ENCODE measurements around the gene SLC17A5. TPM values are rescaled to one million over a fixed set of nuclear protein-coding genes. Genes with fewer than 3 reads are reported as not detected.
A peak's percentile ranks its signal among the peaks of the same experiment; 100 is the strongest.
"Not testable (repeated sequence)": the region's sequence is repeated elsewhere in the genome, so short reads cannot be mapped to it uniquely, and the experiment has no call there.

SLC17A5 gene
- total RNA-seq, 1 donor from 2014 or later, result 18.7 TPM

- FAIRE-seq, result no peak
Measured at GRCh38 chr6:73695619-73696421, 42.0 kb upstream of the SLC17A5 start, which contains the start of gene CD109. TSS of gene CD109 (plus strand) at chr6:73696203. CDS start at chr6:73696216, 13 bp downstream.

DNA sequence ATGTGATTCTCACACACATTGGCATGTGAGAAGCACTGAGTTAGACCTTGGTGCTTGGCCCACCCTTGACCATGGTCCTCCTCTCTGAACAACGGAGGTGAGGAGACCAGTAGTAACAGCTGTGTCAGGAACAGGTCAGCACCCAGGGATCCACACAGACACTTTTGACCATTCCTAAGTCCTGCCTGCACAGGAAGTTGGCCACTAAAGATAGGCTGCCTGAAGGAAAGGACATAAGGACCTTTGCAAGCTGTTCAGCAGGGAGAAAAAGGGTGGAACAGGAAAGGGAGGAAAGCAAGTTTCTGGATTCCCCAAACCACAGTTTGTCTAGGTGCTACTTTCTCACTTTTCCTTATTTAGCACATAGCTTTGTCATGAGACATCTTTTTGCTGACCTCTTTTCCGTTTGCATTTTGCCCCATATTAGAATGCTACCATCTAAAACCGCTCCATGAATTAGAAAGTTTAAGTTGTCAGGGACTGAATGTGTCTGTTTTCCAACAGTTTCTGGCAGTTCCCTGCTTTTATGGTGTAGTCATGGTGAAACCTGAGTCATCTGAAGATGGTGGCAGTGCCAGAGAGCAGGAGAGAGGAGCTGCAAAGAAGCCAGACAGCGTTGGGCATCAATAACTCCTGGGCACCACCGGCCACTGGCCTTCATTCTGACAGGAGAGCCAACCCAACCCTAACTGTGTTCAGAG lies 41.1 kb upstream of the SLC17A5 start:
- peak; percentile 76 for DNase-seq (ENCODE audit: low read depth)
- peak; percentile 96 for FAIRE-seq
- peak overlapping the region; percentile 46 for H3K4me3 ChIP-seq (ENCODE audit: low read depth, low read length)
- H3K27me3 ChIP-seq (ENCODE audit: control insufficient read depth, insufficient read depth, low read length), result no peaks in the 10 kb centered on the region
- peaks cover 1% of the 10 kb centered on the region for H3K36me3 ChIP-seq (ENCODE audit: control insufficient read depth, insufficient read depth, low read length)
- TF ChIP-seq, protein P1, sequence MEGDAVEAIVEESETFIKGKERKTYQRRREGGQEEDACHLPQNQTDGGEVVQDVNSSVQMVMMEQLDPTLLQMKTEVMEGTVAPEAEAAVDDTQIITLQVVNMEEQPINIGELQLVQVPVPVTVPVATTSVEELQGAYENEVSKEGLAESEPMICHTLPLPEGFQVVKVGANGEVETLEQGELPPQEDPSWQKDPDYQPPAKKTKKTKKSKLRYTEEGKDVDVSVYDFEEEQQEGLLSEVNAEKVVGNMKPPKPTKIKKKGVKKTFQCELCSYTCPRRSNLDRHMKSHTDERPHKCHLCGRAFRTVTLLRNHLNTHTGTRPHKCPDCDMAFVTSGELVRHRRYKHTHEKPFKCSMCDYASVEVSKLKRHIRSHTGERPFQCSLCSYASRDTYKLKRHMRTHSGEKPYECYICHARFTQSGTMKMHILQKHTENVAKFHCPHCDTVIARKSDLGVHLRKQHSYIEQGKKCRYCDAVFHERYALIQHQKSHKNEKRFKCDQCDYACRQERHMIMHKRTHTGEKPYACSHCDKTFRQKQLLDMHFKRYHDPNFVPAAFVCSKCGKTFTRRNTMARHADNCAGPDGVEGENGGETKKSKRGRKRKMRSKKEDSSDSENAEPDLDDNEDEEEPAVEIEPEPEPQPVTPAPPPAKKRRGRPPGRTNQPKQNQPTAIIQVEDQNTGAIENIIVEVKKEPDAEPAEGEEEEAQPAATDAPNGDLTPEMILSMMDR (IDR thresholded peaks at IDR 0.05; ENCODE audit: insufficient read depth, low read length, severe bottlenecking), result no peak

More at GRCh38 chr6:73695619-73696421, 42.0 kb upstream of the SLC17A5 start, which contains the start of gene CD109:
- Histone ChIP-seq H3K4me3 (ENCODE audit: low read depth, low read length) (peak within 1 kb of the TSS; percentile 46), H3K36me3 (ENCODE audit: control insufficient read depth, insufficient read depth, low read length) (peaks cover 1% of the 10 kb centered on the region), H3K27me3 (ENCODE audit: control insufficient read depth, insufficient read depth, low read length) (no peaks in the 10 kb centered on the region)
- DNase-seq (ENCODE audit: low read depth), result peak; percentile 92
- TF ChIP-seq, protein P1 (IDR thresholded peaks at IDR 0.05; ENCODE audit: insufficient read depth, low read length, severe bottlenecking), result no peak

GRCh38 chr6:73691512-73691911 lies 37.7 kb upstream of the SLC17A5 start:
- Histone ChIP-seq H3K27me3 (ENCODE audit: control insufficient read depth, insufficient read depth, low read length) (no peaks in the 10 kb centered on the region), H3K36me3 (ENCODE audit: control insufficient read depth, insufficient read depth, low read length) (no peaks in the 10 kb centered on the region), H3K4me3 (ENCODE audit: low read depth, low read length) (no peak overlapping the region)
- DNase-seq (ENCODE audit: low read depth) (peak; percentile 25), FAIRE-seq (peak; percentile 62)
- TF ChIP-seq, protein P1 (IDR thresholded peaks at IDR 0.05; ENCODE audit: insufficient read depth, low read length, severe bottlenecking), result no peak

DNA sequence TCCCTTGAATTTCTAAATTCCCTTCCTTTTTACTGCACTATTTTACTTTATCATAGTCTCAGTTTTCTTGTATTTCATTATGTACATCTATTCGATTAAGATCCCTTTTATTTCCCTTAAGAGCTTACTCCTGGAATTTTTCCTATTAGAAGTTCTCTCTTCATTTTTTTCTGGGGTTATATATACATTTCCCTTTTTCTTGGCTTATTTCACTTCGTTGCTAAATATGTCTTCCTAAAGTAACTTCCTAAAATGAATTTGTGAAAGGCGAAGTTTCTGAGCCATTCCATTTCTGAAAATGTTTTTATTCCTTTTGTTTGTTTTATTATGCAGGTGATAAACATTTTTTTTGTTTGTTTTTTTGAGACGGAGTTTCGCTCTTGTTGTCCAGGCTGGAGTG lies 36.3 kb upstream of the SLC17A5 start:
- FAIRE-seq, result no peak
- H3K36me3 ChIP-seq (ENCODE audit: control insufficient read depth, insufficient read depth, low read length), result no peaks in the 10 kb centered on the region
- H3K27me3 ChIP-seq (ENCODE audit: control insufficient read depth, insufficient read depth, low read length), result no peaks in the 10 kb centered on the region
- TF ChIP-seq, protein P1 (IDR thresholded peaks at IDR 0.05; ENCODE audit: insufficient read depth, low read length, severe bottlenecking), result no peak
- no peak overlapping the region for H3K4me3 ChIP-seq (ENCODE audit: low read depth, low read length)
- DNase-seq (ENCODE audit: low read depth), result no peak

DNA sequence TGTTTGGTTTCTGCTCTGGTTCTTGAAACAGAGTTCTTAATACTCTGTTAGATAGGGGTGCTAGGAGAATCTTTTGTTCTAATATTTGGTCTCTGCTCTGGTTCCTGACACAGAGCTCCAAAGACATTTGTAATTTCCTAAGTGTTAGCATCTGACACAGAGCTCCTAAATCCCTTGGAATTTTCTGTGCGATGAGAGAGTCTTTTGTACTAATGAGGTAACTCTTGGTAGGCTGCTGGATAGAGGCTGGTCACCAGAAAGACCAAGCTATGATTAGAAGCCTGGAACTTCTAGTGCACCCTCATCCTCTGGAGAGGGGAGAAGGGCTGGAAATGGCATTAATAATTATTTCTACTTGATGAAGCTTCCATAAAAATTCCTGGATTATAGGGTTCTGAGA lies 34.6 kb upstream of the SLC17A5 start:
- no peak overlapping the region for H3K4me3 ChIP-seq (ENCODE audit: low read depth, low read length)
- no peaks in the 10 kb centered on the region for H3K27me3 ChIP-seq (ENCODE audit: control insufficient read depth, insufficient read depth, low read length)
- TF ChIP-seq, protein P1 (IDR thresholded peaks at IDR 0.05; ENCODE audit: insufficient read depth, low read length, severe bottlenecking), result no peak
- no peaks in the 10 kb centered on the region for H3K36me3 ChIP-seq (ENCODE audit: control insufficient read depth, insufficient read depth, low read length)
- DNase-seq (ENCODE audit: low read depth), result no peak
- FAIRE-seq, result no peak

DNA sequence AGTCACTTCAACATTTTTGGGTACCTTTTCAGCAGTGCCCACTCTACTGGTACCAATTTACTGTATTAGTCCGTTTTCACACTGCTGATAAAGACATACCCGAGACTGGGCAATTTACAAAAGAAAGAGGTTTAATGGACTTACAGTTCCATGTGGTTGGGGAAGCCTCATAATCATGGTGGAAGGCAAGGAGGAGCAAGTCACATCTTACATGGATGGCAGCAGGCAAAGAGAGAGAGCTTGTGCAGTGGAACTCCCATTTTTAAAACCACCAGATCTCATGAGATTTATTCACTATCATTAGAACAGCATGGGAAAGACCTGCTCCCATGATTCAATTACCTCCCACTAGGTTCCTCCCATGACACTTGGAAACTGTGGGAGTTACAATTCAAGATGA lies 29.8 kb upstream of the SLC17A5 start:
- not testable (repeated sequence) for H3K36me3 ChIP-seq (ENCODE audit: control insufficient read depth, insufficient read depth, low read length); H3K27me3 ChIP-seq (ENCODE audit: control insufficient read depth, insufficient read depth, low read length); DNase-seq (ENCODE audit: low read depth); FAIRE-seq; H3K4me3 ChIP-seq (ENCODE audit: low read depth, low read length)

All from bronchial epithelial cell (primary cell).